DOHH2 (cell line): Measurements from ENCODE around the gene EID3.
"Not testable (repeated sequence)": the region's sequence is repeated elsewhere in the genome, so short reads cannot be mapped to it uniquely, and the experiment has no call there.

Experiments used
- H3F3A ChIP-seq: fragments of 200-600 bp; sonication (generic), shearing (Covaris generic); 2 replicates; pipeline ENCODE4 v1.6.0; 2016; ENCODE audit warnings: antibody characterized with exemption, mild to moderate bottlenecking; ENCODE audit not compliant: control insufficient read depth, insufficient read depth
- H3K27ac ChIP-seq: fragments of 200-600 bp; sonication (generic); 2 replicates; pipeline ENCODE4 v1.5.1; 2014; ENCODE audit warnings: low read depth, mild to moderate bottlenecking, low read length, moderate library complexity
- H3K27me3 ChIP-seq: fragments of 200-600 bp; sonication (generic); 2 replicates; pipeline ENCODE4 v1.6.1; 2014; ENCODE audit warnings: mild to moderate bottlenecking, low read length, mixed read lengths; ENCODE audit not compliant: control insufficient read depth
- H3K36me3 ChIP-seq: fragments of 200-600 bp; sonication (generic); 2 replicates; pipeline ENCODE4 v1.6.1; 2014; ENCODE audit warnings: mild to moderate bottlenecking, low read length, moderate library complexity, mixed read lengths; ENCODE audit not compliant: control insufficient read depth
- H3K4me1 ChIP-seq: fragments of 200-600 bp; sonication (generic); 2 replicates; pipeline ENCODE4 v1.6.1; 2014; ENCODE audit warnings: mild to moderate bottlenecking, low read length, mixed read lengths; ENCODE audit not compliant: control insufficient read depth
- H3K4me2 ChIP-seq: fragments of 200-600 bp; sonication (generic); 2 replicates; pipeline ENCODE4 v1.6.0; 2014; ENCODE audit warnings: mild to moderate bottlenecking, low read length, moderate library complexity
- H3K4me3 ChIP-seq: fragments of 200-600 bp; sonication (generic); 2 replicates; pipeline ENCODE4 v1.5.1; 2014; ENCODE audit warnings: mild to moderate bottlenecking, low read length, mixed read lengths
- H3K79me2 ChIP-seq: fragments of 200-600 bp; sonication (generic); 2 replicates; pipeline ENCODE4 v1.6.1; 2014; ENCODE audit warnings: mild to moderate bottlenecking, low read length, mixed read lengths; ENCODE audit not compliant: control insufficient read depth
- H3K9me2 ChIP-seq: fragments of 200-600 bp; sonication (generic); replicated peaks from 2 replicates; pipeline ENCODE4 v1.6.1; 2014; ENCODE audit warnings: mild to moderate bottlenecking, low read length, mixed read lengths; ENCODE audit not compliant: control insufficient read depth
- H3K9me3 ChIP-seq: fragments of 200-600 bp; sonication (generic); 2 replicates; pipeline ENCODE4 v1.6.1; 2014; ENCODE audit warnings: antibody characterized with exemption, low read length, mixed read lengths; ENCODE audit not compliant: control insufficient read depth, insufficient read depth
- H4K20me1 ChIP-seq: fragments of 200-600 bp; sonication (generic); 2 replicates; pipeline ENCODE4 v1.6.0; 2014; ENCODE audit warnings: low read depth, mild to moderate bottlenecking, antibody characterized with exemption, low read length, moderate library complexity; ENCODE audit not compliant: control insufficient read depth, insufficient read depth
- EZH2phosphoT487 ChIP-seq: fragments of 200-600 bp; sonication (generic); IDR thresholded peaks from 2 replicates; pipeline ENCODE4 v1.6.1; 2017; ENCODE audit warnings: borderline replicate concordance, mild to moderate bottlenecking, antibody characterized with exemption, low read length, moderate library complexity, mixed read lengths
- TF ChIP-seq, protein P1 (sequence below): fragments of 200-600 bp; sonication (generic); IDR thresholded peaks from one replicate; pipeline ENCODE4 v1.5.1; 2014; ENCODE audit warnings: antibody characterized with exemption, mild to moderate bottlenecking, low read depth, low read length; ENCODE audit not compliant: poor library complexity, severe bottlenecking

The EID3 gene

DNA sequence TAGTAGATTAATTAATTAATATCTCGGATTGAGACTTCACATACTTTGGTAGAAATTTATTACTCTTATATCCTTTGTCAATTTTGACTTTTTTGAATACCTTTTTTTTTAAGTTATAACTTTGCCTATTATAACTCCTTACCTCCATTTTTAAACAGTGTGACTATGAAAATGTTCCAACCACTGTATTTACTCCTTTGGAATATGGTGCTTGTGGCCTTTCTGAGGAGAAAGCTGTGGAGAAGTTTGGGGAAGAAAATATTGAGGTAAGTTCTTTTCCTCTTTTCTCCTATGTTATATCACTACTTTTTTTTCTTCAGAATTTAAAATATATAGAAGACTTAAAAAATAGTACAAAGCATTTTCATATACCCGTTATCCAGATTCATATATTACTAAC lies 27.8 kb downstream of the EID3 start:
- no peaks in the 10 kb centered on the region for H3K9me3 ChIP-seq
- no peak for TF ChIP-seq EZH2phosphoT487
- TF ChIP-seq, protein P1, sequence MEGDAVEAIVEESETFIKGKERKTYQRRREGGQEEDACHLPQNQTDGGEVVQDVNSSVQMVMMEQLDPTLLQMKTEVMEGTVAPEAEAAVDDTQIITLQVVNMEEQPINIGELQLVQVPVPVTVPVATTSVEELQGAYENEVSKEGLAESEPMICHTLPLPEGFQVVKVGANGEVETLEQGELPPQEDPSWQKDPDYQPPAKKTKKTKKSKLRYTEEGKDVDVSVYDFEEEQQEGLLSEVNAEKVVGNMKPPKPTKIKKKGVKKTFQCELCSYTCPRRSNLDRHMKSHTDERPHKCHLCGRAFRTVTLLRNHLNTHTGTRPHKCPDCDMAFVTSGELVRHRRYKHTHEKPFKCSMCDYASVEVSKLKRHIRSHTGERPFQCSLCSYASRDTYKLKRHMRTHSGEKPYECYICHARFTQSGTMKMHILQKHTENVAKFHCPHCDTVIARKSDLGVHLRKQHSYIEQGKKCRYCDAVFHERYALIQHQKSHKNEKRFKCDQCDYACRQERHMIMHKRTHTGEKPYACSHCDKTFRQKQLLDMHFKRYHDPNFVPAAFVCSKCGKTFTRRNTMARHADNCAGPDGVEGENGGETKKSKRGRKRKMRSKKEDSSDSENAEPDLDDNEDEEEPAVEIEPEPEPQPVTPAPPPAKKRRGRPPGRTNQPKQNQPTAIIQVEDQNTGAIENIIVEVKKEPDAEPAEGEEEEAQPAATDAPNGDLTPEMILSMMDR = no peak
- H3K4me3 ChIP-seq = no peak overlapping the region
- H3K36me3 ChIP-seq = peaks cover 79% of the 10 kb centered on the region
- no peak overlapping the region for H3K4me2 ChIP-seq
- H3K9me2 ChIP-seq = no peaks in the 10 kb centered on the region
- no peaks in the 10 kb centered on the region for H3K4me1 ChIP-seq
- H3K79me2 ChIP-seq = no peaks in the 10 kb centered on the region
- no peaks in the 10 kb centered on the region for H3K27me3 ChIP-seq
- no peak overlapping the region for H3K27ac ChIP-seq
- H4K20me1 ChIP-seq = no peaks in the 10 kb centered on the region
- peaks cover 8% of the 10 kb centered on the region; the same call in 1 of the 2 replicates for H3F3A ChIP-seq

- not testable (repeated sequence) for H3K79me2 ChIP-seq, H3F3A ChIP-seq, H3K4me1 ChIP-seq, H3K27ac ChIP-seq, H4K20me1 ChIP-seq, H3K4me3 ChIP-seq, H3K9me2 ChIP-seq, H3K4me2 ChIP-seq, H3K27me3 ChIP-seq, H3K9me3 ChIP-seq
- peaks cover 78% of the 10 kb centered on the region for H3K36me3 ChIP-seq
These were observed 28.7 kb downstream of the EID3 start for GRCh38 chr12:104332273-104332672.

- Histone ChIP-seq H3K4me3 (no peak overlapping the region), H3K9me2 (no peaks in the 10 kb centered on the region), H3K79me2 (no peaks in the 10 kb centered on the region), H3K9me3 (no peaks in the 10 kb centered on the region), H3F3A (peaks cover 8% of the 10 kb centered on the region; the same call in 1 of the 2 replicates), H3K36me3 (peaks cover 72% of the 10 kb centered on the region), H3K4me2 (no peak overlapping the region), H3K4me1 (no peaks in the 10 kb centered on the region), H3K27me3 (no peaks in the 10 kb centered on the region), H3K27ac (no peak overlapping the region), H4K20me1 (no peaks in the 10 kb centered on the region)
- no peak for TF ChIP-seq EZH2phosphoT487
These were observed 30.2 kb downstream of the EID3 start for GRCh38 chr12:104333692-104334255.

DNA sequence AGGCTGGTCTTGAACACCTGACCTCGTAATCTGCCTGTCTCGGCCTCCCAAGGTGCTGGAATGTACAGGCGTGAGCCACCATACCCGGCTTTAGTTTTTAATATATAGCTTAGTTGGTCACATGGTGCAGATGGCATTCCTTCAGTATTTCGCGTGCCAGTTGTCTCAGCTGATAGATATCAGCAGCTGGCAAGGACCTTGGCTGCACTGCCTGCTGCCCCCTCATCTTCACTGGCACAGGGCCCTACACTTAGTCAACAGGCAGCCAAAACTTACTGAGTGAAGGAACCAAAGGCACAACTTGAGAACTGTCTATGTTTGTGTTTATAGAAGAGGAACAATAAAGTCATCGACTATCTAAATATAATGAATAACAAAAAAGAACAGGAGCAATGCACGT lies 31.0 kb downstream of the EID3 start:
- H4K20me1 ChIP-seq = no peaks in the 10 kb centered on the region
- H3F3A ChIP-seq = peaks cover 8% of the 10 kb centered on the region; the same call in 1 of the 2 replicates
- H3K9me3 ChIP-seq = no peaks in the 10 kb centered on the region

More for the DNA sequence above, 31.0 kb downstream of the EID3 start:
- Histone ChIP-seq H3K9me2 (no peaks in the 10 kb centered on the region), H3K4me1 (no peaks in the 10 kb centered on the region), H3K79me2 (no peaks in the 10 kb centered on the region), H3K4me3 (no peak overlapping the region), H3K4me2 (no peak overlapping the region), H3K27me3 (no peaks in the 10 kb centered on the region), H3K27ac (no peak overlapping the region), H3K36me3 (peaks cover 72% of the 10 kb centered on the region)
- TF ChIP-seq, protein P1 = no peak
- TF ChIP-seq EZH2phosphoT487 = no peak
